ENCODE results near the gene RPS3. TPM values are rescaled to one million over a fixed set of nuclear protein-coding genes. Genes with fewer than 3 reads are reported as not detected.

Gene RPS3
- total and polyA plus RNA-seq, 2 donors (not counting 3 experiments of a cell fraction or from before 2014, with no cell fraction given), result 2,973 to 3,734 TPM

GRCh38 chr11:75441804-75442132, 42.5 kb downstream of the RPS3 start:
- ChIA-PET CTCF (no interaction called here), POLR2A (no interaction called here)
- Histone ChIP-seq H3K9me1 (replicated peaks; ENCODE audit: control insufficient read depth, extremely low read depth, insufficient read depth, low read length) (no peaks in the 10 kb centered on the region), H3K9ac (replicated peaks; ENCODE audit: extremely low read depth, insufficient read depth, low read length) (no peak overlapping the region), H2AFZ (ENCODE audit: low read depth, low read length) (no peak overlapping the region), H3K79me2 (ENCODE audit: control insufficient read depth, insufficient read depth, low read length) (no peaks in the 10 kb centered on the region), H3K4me3 (replicated peaks in 1 of 3; ENCODE audit: insufficient read depth in 1 of 3, low read depth in 1 of 3, low read length in 3 of 3) (no peak overlapping the region), H3K4me1 (ENCODE audit: control insufficient read depth, extremely low read depth, insufficient read depth, low read length) (no peaks in the 10 kb centered on the region), H3K36me3 (ENCODE audit: control insufficient read depth in 2 of 2, extremely low read depth in 1 of 2, insufficient read depth in 2 of 2, low read length in 2 of 2) (peaks cover 0 to 37% of the 10 kb centered on the region in 2 experiments), H3K9me3 (replicated peaks; ENCODE audit: control insufficient read depth, insufficient read depth, low read length) (no peaks in the 10 kb centered on the region), H3K27ac (ENCODE audit: insufficient read depth, low read depth, low read length) (no peak overlapping the region), H3K27me3 (ENCODE audit: control insufficient read depth in 2 of 2, insufficient read depth in 2 of 2, low read length in 2 of 2) (no peaks in the 10 kb centered on the region), H4K20me1 (replicated peaks; ENCODE audit: control insufficient read depth, extremely low read depth, insufficient read depth, low read length) (no peaks in the 10 kb centered on the region), H3K4me2 (ENCODE audit: insufficient read depth, low read length) (no peak overlapping the region)
- TF ChIP-seq MYC (IDR thresholded peaks at IDR 0.05; ENCODE audit: low read depth, low read length) (no peak), POLR2AphosphoS5 (IDR thresholded peaks at IDR 0.05; ENCODE audit: insufficient read depth, low read depth, low read length) (no peak), CTCF (IDR thresholded peaks at IDR 0.05; ENCODE audit: extremely low read depth in 1 of 2, insufficient read depth in 1 of 2, low read depth in 1 of 2, low read length in 2 of 2) (no peak), JUN (IDR thresholded peaks at IDR 0.05; ENCODE audit: borderline replicate concordance, insufficient read depth, insufficient read length, low read depth) (no peak), MAX (IDR thresholded peaks at IDR 0.05; ENCODE audit: insufficient read depth, insufficient read length) (no peak), EZH2 (IDR thresholded peaks at IDR 0.05; ENCODE audit: borderline replicate concordance, low read depth, low read length, severe bottlenecking) (no peak), FOS (IDR thresholded peaks at IDR 0.05; ENCODE audit: borderline replicate concordance, insufficient read depth, low read length) (no peak), POLR2A (IDR thresholded peaks at IDR 0.05; ENCODE audit: low read depth, low read length) (no peak), GATA2 (IDR thresholded peaks at IDR 0.05; ENCODE audit: insufficient read depth, insufficient read length, low read depth, low read length) (no peak)
- DNase-seq (ENCODE audit: low read depth, low spot score) (no peak), FAIRE-seq (no peak)
- dilution Hi-C loops (cut with MboI; ENCODE audit: extremely low pct_ligation_motif_present, low sequenced_read_pairs), result loop anchor here (10.0 kb wide), 1 partner anchor 93 kb away; no protein-coding TSS in a partner anchor
- intact Hi-C loops (cut with micrococcal nuclease), result no loop called here
- no TSS peak for BruUV-seq (replicated peaks)

All from endothelial cell of umbilical vein (primary cell).